NCI-H2107 (cell line): Measurements from ENCODE around the gene DCAF7.

Experiments
- DNase-seq: peaks from one replicate; lab custom pipeline; 2025; lab: John Stamatoyannopoulos, UW

The DCAF7 gene

DNA sequence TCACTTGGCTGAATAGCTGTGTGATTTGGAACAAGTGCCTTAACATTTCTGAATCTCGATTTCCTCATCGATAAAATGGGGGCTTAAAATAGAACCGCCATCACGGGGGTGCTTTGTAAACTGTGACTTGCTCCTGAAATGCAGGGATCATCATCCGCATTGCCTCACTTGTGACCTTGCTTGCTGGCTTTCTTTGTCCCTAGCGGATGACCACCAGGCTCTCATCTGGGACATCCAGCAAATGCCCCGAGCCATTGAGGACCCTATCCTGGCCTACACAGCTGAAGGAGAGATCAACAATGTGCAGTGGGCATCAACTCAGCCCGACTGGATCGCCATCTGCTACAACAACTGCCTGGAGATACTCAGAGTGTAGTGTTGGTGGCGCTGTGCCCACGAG lies 38.5 kb downstream of the DCAF7 start:
- no peak for DNase-seq

GRCh38 chr17:63589646-63590045 lies 39.4 kb downstream of the DCAF7 start:
- no peak for DNase-seq

- DNase-seq: no peak
Measured at GRCh38 chr17:63592797-63593196, 42.5 kb downstream of the DCAF7 start.

- no peak for DNase-seq
Measured at GRCh38 chr17:63595132-63595531, 44.9 kb downstream of the DCAF7 start.

DNA sequence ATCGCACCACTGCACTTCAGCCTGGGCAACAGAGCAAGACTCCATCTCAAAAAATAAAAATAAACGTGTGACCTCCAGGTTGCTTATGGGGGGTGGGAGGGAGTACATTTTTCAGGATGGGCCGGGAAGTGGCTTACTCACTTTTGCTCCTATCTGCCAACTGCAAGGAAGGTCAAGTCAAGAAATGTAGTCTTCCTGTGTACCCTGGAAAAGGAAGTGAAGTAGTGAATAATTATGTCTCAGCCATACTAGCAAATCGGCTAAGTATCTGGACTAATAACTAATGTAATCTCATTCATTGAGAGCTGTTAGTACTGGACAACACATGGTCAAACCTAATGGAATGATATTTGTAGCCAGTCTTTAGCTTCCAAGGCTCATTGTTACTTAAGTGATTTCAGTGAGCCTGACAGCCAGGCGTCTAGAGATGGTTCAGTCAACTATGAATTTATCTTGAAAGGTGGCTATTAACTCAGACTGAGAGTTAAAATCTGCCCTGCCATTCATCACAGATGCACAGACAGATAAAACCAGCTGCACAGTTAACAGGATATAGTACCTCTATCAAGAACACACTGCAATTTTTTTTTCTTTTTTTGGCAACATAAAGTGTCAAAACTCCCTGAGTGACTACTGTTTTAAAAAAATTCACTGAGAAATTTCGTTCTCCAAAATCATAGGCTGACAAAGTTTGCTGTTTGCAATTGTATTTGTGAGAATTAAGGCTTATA lies 46.7 kb downstream of the DCAF7 start:
- DNase-seq: no peak

DNA sequence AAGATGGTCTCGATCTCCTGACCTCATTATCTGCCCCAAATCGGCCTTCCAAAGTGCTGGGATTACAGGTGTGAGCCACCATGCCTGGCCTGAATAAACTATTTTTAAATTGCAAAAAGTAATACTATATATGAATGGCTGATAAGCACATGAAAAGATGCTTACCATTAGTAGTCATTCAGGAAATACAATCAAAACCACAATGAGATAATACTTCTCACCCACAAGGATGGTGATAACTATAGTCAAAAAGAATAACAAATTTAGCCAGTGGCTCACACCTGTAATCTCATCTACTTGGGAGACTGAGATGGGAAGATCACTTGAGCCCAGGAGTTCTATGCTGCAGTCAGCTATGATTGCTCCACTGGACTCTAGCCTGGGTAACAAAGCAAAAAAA lies 48.0 kb downstream of the DCAF7 start:
- no peak for DNase-seq

GRCh38 chr17:63600569-63601438 lies 50.5 kb downstream of the DCAF7 start, which contains the start of gene TACO1:
Gene TACO1 (plus strand): TSS chr17:63600895. CDS start chr17:63601084, 189 bp downstream.
- peak; percentile 76 for DNase-seq

- DNase-seq: no peak
Measured at GRCh38 chr17:63601439-63602371, 51.4 kb downstream of the DCAF7 start.

- DNase-seq: no peak
Measured at GRCh38 chr17:63609816-63610573, 59.7 kb downstream of the DCAF7 start.

- DNase-seq: no peak
Measured at GRCh38 chr17:63610854-63611253, 60.6 kb downstream of the DCAF7 start.

GRCh38 chr17:63611354-63611753 lies 61.1 kb downstream of the DCAF7 start:
- no peak for DNase-seq

DNA sequence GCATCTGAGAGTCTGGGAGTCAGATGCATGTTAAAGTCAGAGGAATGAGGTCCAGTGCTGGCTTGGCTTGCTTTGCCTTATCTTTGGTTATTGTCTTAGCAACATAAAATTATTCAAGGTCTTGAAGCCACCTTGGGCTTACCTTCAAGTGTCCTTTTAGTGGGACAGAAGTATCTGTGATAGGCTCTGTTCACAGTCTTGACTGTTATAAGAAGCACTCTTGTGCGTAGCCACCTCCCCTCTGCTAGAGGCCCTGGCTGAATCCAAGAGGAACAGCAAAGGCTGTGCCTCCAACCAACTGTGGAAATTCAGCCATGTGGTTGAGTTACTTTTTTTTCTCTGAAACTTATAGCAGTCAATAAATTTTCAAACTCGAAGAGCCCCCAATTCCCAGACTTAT lies 63.4 kb downstream of the DCAF7 start:
- no peak for DNase-seq

DNA sequence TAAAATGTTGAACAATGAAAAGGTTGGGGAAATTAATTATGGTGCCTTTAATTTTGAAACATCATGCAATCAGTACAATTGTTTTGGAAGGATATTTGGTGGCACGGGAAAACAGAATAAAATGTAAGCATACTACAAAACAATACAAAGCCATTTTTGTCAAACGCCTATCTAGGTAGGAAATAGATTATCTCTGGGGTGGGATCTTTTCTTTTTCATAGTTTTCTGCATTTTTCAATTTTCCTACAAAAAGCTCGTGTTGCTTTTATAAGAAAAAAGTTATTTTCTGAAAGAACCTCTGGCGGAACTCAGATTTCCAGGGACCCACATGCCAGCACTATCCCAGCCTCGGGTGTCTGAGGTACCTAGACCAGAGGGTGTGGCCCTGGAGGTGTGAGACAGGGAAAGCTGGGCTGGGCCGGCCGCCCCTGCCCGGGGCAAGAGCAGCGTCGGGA lies 71.0 kb downstream of the DCAF7 start:
- DNase-seq: no peak

GRCh38 chr17:63621684-63622573 lies 71.7 kb downstream of the DCAF7 start, which contains the start of gene MAP3K3:
Gene MAP3K3 (plus strand): TSS chr17:63622417. CDS start chr17:63622760, 343 bp downstream.
- peak; percentile 97 for DNase-seq

- DNase-seq: no peak
Measured at GRCh38 chr17:63622574-63623390, 72.5 kb downstream of the DCAF7 start.

DNA sequence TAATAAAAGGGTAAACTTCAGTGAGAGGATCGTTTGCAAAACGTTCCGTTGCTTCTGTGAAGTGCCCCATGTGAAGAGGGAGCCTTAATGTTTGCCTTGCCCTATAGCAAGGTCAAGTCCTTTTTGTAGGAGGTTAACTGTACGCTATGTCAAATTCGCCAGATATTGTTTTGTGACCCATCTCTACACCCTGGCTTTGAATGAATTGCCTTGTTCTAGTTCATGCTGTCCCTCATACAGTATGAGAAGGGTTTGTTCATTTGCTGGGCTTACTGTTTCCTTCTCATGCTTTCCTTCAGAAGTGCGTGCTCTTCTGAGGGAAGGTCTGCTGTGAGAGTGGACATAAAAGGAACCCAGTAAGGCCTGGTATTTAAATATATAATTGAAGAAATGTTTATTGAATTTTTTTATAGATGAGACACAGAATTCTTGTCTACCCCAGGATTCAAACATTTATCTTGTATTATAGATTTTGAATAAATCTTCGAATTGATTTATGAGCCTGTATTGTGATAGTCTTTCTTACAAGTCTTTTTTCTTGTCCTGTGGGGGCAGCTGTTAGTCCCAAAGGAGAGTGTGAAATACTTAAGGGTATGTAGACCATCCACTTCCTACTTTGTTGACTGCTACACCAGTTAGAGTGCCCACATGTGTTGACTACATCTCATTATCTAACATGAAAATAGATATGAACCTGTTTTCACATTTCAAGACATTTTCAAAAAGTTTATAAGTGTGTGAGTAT lies 73.7 kb downstream of the DCAF7 start:
- no peak for DNase-seq

DNA sequence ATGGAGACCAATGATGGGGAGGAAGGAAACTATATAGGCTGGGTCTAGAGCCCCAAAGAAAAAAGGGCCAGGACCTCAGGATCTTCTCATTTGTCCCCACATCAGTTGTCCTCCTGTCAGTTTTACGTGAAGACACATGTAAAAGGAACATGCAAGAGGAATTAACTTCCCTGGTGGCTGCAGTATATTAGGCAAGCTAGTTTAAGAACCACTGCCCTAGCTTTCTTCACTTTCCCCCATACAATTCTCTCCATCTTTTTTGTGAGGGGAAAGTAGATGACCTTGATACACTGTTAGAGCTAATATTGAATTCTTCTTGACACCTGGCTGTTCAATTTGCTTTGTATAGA lies 74.2 kb downstream of the DCAF7 start:
- DNase-seq: no peak

GRCh38 chr17:63626551-63627180 lies 76.4 kb downstream of the DCAF7 start:
- DNase-seq: no peak
